GM21717 (cell line): ENCODE results near the gene ERBB4.

ENCODE experiments used
- ATAC-seq: cut with Tn5 transposase; IDR thresholded peaks from one replicate; pipeline ENCODE4 v1.9.1; 2021; ENCODE audit warnings: mild to moderate bottlenecking, moderate library complexity; ENCODE audit not compliant: unreplicated experiment

The ERBB4 gene

GRCh38 chr2:211860224-211860623 lies 678.4 kb downstream of the ERBB4 start:
- ATAC-seq: no peak

DNA sequence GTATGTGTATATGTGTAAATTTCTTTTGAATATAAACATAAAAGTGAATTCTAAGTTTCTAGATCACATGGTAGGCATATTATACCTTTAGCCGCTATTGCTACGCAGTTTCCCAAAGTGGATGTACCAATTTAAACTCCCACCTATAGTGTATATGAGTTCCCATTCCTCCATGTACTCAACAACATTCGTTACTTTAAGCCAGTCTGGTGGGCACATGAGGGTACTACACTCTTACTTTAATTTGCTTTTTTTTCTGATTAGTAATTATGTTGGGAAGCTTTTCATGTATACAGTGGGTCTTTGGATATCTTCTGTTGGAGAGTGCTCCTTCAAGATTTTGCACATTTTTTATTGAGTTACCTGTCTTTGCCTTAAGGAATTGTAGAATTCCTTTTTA lies 683.8 kb downstream of the ERBB4 start:
- no peak for ATAC-seq

DNA sequence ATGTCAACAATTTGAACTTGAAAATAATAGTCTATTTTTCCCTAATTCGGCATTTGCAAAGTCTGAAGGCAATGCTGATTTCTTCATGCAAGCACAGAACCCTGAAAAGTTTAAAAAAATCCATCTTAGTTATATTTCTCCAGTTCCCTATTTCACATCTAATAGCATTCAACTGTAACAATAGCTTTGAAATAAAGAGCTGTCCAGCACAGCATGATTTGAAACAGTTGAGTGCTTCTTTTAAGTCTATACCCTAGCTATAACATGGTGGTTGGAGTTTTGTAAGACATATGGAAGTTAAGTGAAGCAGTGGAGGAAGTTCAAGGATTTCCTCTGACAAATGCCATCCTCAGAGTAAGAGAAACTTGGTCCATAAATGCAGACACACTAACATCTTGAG lies 691.9 kb downstream of the ERBB4 start:
- no peak for ATAC-seq

GRCh38 chr2:211846036-211846400 lies 692.6 kb downstream of the ERBB4 start:
- ATAC-seq: no peak

DNA sequence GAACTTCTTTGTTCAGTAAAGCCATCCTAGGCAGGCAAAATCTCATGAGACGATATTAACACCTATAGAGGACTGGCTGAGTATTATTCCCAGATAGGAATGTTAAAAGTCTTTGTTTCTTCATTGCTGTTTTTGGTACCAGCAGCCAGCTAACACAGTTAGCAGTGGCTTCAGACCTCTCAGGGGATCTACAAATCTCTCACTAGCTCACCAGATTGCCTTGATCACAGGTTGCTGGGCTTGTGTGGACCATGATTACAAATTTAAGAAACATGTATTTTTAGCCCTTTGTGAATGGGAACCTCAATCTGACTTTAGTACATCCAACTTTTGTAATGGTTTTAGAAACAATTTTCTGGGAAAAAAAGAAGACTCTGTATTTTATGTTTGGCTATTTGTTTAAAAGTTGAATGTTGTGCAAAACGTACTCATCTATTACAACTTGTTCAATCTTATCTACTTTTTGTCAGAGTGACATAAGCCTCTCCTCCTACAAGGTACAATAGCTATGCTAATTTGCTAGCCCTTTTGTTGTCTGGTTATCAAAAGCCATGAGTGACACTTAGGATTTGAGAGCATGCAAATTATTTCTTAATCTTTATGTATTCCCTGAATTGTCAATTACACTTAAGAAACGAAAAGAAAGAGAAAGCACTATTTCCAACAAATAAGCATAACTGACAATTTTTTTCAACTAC lies 693.1 kb downstream of the ERBB4 start:
- no peak for ATAC-seq

- no peak for ATAC-seq
Observed at GRCh38 chr2:211837706-211838105, 700.9 kb downstream of the ERBB4 start.

- ATAC-seq: no peak
Observed at GRCh38 chr2:211837206-211837605, 701.4 kb downstream of the ERBB4 start.

DNA sequence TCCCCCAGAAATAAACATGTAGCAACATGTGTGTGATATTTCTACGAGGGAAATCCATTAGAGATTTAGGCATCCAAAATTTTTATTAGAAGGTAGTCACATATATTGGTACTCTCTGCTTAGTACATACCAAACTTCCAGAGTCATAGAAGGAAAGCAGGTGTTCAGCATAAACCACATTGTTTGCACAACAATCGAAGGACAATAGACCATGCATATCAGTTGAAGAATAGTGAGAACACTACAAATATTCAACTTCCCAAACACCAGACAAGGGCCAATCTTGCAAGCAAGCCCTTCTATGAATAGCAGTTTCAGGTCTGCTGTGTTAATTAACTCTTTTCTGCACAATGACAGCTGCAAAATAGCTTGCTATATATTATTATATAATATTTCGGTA lies 702.2 kb downstream of the ERBB4 start:
- no peak for ATAC-seq

- ATAC-seq: no peak
Observed at GRCh38 chr2:211835695-211836094, 702.9 kb downstream of the ERBB4 start.

DNA sequence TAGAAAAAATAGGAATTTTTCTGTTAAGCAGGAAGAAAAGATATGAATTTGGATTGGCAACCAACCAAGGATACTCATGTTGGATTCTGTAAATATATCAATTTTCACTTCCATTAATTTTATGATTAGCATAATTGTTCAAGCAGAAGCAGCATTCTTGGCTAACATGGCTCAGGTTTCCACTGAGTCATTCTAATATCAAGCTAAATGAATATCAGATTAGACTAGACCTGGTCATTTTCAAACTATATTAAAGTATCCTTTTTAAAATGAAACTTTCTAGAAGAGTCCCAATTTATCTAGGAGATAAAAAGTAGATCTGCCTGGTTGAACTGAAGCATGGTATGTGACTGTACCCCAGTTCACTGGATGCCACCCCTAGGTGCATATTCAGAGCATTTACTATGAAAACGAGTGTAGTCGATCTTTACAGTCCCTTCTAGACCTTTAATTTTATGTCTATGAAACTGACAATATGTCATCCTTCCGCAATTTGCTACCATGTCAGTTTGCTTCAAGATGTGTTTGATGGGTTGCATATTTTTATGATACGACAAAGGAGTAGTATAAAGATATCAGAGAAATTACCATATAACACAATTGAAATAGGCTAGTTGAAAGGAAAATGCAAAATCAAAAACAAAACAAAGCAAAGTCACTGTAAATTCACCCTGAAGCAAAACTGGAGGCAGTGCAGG lies 704.9 kb downstream of the ERBB4 start:
- ATAC-seq: no peak

DNA sequence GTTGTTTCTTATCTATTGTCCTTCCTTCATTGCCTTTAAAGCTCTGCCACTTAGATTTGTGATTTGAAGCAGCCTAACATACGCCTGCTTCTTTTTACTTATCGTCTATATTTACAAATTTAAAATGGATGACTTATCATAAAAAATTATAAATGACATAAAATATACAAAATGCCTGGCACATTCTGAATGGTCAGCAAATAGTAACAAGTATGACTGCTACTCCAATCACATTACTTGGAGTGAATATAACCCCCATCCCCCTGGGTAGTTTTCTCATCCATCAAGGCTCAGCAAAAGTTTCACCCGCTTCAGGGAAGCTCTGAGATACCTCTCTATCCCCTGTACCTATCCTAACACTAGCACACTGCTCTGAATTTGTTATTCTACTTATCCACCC lies 708.9 kb downstream of the ERBB4 start:
- ATAC-seq: no peak

DNA sequence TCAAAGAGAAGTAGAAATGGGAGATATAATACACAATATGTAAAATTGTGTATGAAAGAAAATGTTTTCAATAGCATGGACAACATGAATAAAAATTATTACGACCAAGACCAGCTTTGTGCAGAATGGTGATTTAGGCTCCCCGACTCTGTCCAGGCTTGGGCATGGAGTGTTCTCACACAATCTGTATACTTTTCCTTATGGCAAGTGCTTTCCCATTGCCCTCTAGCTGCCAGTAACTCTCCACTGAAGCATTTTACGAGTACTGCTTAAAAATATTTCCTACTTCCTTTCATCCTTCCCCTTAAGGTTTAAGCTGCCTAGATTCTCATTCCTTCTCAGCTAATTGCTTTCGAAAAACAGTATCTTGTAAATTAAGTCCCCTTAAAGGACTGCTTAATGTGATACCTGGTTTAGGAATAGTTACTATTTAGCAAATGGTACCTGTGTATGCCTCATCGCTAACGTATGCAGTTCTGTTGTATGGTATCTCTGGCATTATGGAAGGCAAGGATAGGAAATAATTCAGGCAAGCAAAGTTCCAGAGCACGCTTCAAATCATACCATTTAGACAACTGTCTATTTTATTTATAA lies 714.6 kb downstream of the ERBB4 start:
- no peak for ATAC-seq

DNA sequence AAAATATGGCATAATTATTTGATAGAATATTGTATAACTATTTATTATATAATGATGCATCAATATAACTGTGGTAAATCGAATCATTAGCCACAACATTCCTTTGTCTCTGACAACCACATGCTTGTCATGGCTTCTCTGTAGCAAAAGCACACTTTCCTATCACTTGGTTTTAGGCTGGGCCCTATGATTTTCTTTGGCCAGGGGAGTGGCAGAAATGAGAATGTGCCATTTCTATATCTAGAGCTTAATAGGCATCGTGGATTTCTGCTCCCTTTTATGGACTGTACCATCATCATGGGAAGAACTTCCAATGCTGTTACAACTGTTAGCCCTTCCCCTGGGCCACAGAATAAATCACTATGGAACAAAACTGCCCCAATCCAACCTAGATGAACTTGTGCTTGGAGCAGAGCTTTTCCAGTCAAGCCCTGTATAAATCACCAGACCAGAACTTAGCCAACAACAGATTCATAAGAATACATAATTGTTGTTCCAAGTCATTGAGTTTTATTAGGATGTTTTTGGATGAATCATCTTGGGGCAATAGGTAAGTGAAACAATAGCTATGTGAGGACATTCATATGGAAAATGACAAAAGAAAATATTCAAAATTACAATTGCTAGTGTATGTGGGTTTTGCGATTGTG lies 715.8 kb downstream of the ERBB4 start:
- ATAC-seq: no peak

GRCh38 chr2:211816754-211817153 lies 721.8 kb downstream of the ERBB4 start:
- no peak for ATAC-seq

- ATAC-seq: no peak
Observed at GRCh38 chr2:211812587-211812986, 726.0 kb downstream of the ERBB4 start.

GRCh38 chr2:211802666-211803065 lies 735.9 kb downstream of the ERBB4 start:
- ATAC-seq: no peak

DNA sequence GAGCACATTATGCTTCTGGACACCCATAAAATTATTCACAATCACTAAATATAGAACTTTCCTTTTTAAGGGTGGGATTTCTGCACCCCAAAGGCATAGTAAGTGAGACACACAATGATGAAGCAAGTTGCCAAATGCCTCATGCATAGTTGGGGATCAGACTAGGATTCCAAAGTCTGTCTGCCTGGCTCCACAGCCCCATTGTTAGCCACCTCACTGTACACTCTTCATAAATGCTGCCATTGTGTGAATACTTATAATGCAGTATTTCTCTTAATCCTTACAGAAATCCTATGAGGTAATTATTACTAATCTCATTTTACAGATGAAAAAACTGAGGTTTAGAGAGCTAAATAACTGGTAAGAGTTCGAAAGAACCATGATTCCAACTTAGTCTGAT lies 738.6 kb downstream of the ERBB4 start:
- no peak for ATAC-seq

GRCh38 chr2:211798868-211799267 lies 739.7 kb downstream of the ERBB4 start:
- ATAC-seq: no peak

GRCh38 chr2:211793690-211794089 lies 744.9 kb downstream of the ERBB4 start:
- no peak for ATAC-seq

DNA sequence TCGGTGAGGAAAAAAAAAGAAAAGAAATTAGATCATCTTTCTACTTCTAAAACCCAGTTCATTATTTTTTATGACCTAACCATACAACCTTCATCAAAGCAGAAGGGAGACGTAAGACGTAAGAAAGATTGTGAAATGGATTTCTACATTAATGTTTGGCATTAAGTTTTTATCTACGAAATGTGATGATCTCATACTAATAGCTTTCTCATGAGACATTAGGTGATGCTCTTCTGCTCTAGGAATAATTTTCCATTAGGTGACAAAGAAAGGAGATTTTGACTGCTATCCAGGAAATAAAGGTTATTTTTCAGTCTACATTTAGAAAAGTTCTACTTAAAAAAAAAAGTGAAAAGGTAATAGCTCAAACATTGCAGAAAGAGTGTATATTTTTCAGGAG lies 748.6 kb downstream of the ERBB4 start:
- no peak for ATAC-seq

DNA sequence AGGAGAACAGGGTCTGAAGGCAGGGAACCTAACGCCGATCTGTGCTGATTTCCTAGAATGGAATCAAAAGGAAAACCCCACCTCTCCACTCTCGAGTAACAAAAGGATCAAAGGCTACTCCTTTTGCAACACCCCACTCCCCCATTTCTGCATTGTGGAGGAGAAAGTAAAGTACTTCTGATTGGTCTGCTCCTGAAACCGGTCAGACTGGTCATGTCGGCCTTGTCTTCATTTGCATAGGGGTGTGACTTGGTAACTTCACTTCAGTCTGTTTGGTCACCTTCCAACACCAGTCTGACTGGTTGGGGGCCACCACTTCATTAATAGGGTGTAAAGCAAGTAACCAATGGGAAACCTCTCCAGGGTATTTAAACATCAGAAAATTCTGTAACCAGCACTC lies 771.9 kb downstream of the ERBB4 start:
- no peak for ATAC-seq

- no peak for ATAC-seq
Observed at GRCh38 chr2:211762479-211762878, 776.1 kb downstream of the ERBB4 start.
